T-helper 1 cell treated with Interleukin-12 subunit alpha and Interleukin-12 subunit beta and Interleukin-4 antibody, amounts not matched to agents 30 μg/mL and 1 μg/mL, for 36 hours (primary cell): ENCODE data around the gene MAP2K7.
"Not testable (repeated sequence)": the region's sequence is repeated elsewhere in the genome, so short reads cannot be mapped to it uniquely, and the experiment has no call there.

Experiments used
- H3K27ac Mint-ChIP-seq: one replicate; pipeline ENCODE4 v1.8.0; 2021; ENCODE audit warnings: mild to moderate bottlenecking, mixed read lengths
- H3K27me3 Mint-ChIP-seq: one replicate; pipeline ENCODE4 v1.8.0; 2021; ENCODE audit warnings: low read depth, mixed read lengths
- H3K36me3 Mint-ChIP-seq: one replicate; pipeline ENCODE4 v1.8.0; 2021; ENCODE audit warnings: low read depth, mixed read lengths
- H3K4me1 Mint-ChIP-seq: one replicate; pipeline ENCODE4 v1.8.0; 2021; ENCODE audit warnings: low read depth, mixed read lengths
- H3K4me3 Mint-ChIP-seq: one replicate; pipeline ENCODE4 v1.8.0; 2021; ENCODE audit warnings: mild to moderate bottlenecking, moderate library complexity, mixed read lengths
- H3K9me3 Mint-ChIP-seq: one replicate; pipeline ENCODE4 v1.8.0; 2021; ENCODE audit warnings: mixed read lengths

The MAP2K7 gene

GRCh38 chr19:7887408-7888144 lies 16.1 kb upstream of the MAP2K7 start:
- H3K4me3 Mint-ChIP-seq: no peak overlapping the region
- H3K27ac Mint-ChIP-seq: no peak overlapping the region
- H3K27me3 Mint-ChIP-seq: peaks cover 15% of the 10 kb centered on the region
- no peaks in the 10 kb centered on the region for H3K36me3 Mint-ChIP-seq
- H3K9me3 Mint-ChIP-seq: no peaks in the 10 kb centered on the region
- no peaks in the 10 kb centered on the region for H3K4me1 Mint-ChIP-seq

- H3K9me3 Mint-ChIP-seq: no peaks in the 10 kb centered on the region
- no peaks in the 10 kb centered on the region for H3K4me1 Mint-ChIP-seq
Observed at GRCh38 chr19:7888145-7888825, 15.4 kb upstream of the MAP2K7 start, which contains the start of gene LRRC8E. Gene LRRC8E (plus strand): TSS chr19:7888510. CDS start chr19:7895604, 7,094 bp downstream.

GRCh38 chr19:7888826-7889217 lies 14.9 kb upstream of the MAP2K7 start:
- no peak overlapping the region for H3K4me3 Mint-ChIP-seq
- H3K4me1 Mint-ChIP-seq: no peaks in the 10 kb centered on the region
- H3K36me3 Mint-ChIP-seq: no peaks in the 10 kb centered on the region
- peaks cover 15% of the 10 kb centered on the region for H3K27me3 Mint-ChIP-seq
- no peak overlapping the region for H3K27ac Mint-ChIP-seq
- no peaks in the 10 kb centered on the region for H3K9me3 Mint-ChIP-seq

More at GRCh38 chr19:7888145-7888825, 15.4 kb upstream of the MAP2K7 start, which contains the start of gene LRRC8E:
- Mint-ChIP-seq H3K4me3 (no peak within 1 kb of the TSS), H3K36me3 (no peaks in the 10 kb centered on the region), H3K27me3 (peaks cover 15% of the 10 kb centered on the region), H3K27ac (no peak within 1 kb of the TSS)

GRCh38 chr19:7893362-7894101 lies 10.1 kb upstream of the MAP2K7 start:
- H3K4me3 Mint-ChIP-seq, H3K36me3 Mint-ChIP-seq, H3K9me3 Mint-ChIP-seq, H3K27ac Mint-ChIP-seq, H3K4me1 Mint-ChIP-seq, H3K27me3 Mint-ChIP-seq: not testable (repeated sequence)

- Mint-ChIP-seq H3K9me3 (no peaks in the 10 kb centered on the region), H3K27me3 (peaks cover 4% of the 10 kb centered on the region), H3K27ac (no peak overlapping the region), H3K4me1 (no peaks in the 10 kb centered on the region), H3K4me3 (no peak overlapping the region), H3K36me3 (no peaks in the 10 kb centered on the region)
Observed at GRCh38 chr19:7894612-7895309, 8.9 kb upstream of the MAP2K7 start.

GRCh38 chr19:7895565-7895964 lies 8.1 kb upstream of the MAP2K7 start:
- Mint-ChIP-seq H3K27ac (no peak overlapping the region), H3K4me3 (no peak overlapping the region), H3K4me1 (no peaks in the 10 kb centered on the region), H3K36me3 (no peaks in the 10 kb centered on the region), H3K27me3 (peaks cover 4% of the 10 kb centered on the region), H3K9me3 (no peaks in the 10 kb centered on the region)

- no peaks in the 10 kb centered on the region for H3K4me1 Mint-ChIP-seq
- H3K4me3 Mint-ChIP-seq: no peak overlapping the region
- H3K27me3 Mint-ChIP-seq: no peaks in the 10 kb centered on the region
- no peaks in the 10 kb centered on the region for H3K36me3 Mint-ChIP-seq
- H3K9me3 Mint-ChIP-seq: no peaks in the 10 kb centered on the region
- no peak overlapping the region for H3K27ac Mint-ChIP-seq
Observed at GRCh38 chr19:7897292-7897691, 6.4 kb upstream of the MAP2K7 start.

- no peak overlapping the region for H3K4me3 Mint-ChIP-seq
- no peaks in the 10 kb centered on the region for H3K27me3 Mint-ChIP-seq
Observed at GRCh38 chr19:7898967-7899366, 4.7 kb upstream of the MAP2K7 start.

GRCh38 chr19:7899751-7900378 lies 3.8 kb upstream of the MAP2K7 start:
- H3K36me3 Mint-ChIP-seq: peaks cover 3% of the 10 kb centered on the region
- no peaks in the 10 kb centered on the region for H3K27me3 Mint-ChIP-seq
- no peak overlapping the region for H3K27ac Mint-ChIP-seq
- no peak overlapping the region for H3K4me3 Mint-ChIP-seq
- no peaks in the 10 kb centered on the region for H3K9me3 Mint-ChIP-seq
- H3K4me1 Mint-ChIP-seq: peaks cover 9% of the 10 kb centered on the region

More at GRCh38 chr19:7898967-7899366, 4.7 kb upstream of the MAP2K7 start:
- Mint-ChIP-seq H3K9me3 (no peaks in the 10 kb centered on the region), H3K4me1 (peaks cover 4% of the 10 kb centered on the region), H3K36me3 (no peaks in the 10 kb centered on the region), H3K27ac (no peak overlapping the region)

- Mint-ChIP-seq H3K4me1 (peaks cover 12% of the 10 kb centered on the region), H3K9me3 (no peaks in the 10 kb centered on the region), H3K27ac (no peak overlapping the region), H3K27me3 (no peaks in the 10 kb centered on the region), H3K4me3 (no peak overlapping the region), H3K36me3 (peaks cover 6% of the 10 kb centered on the region)
Observed at GRCh38 chr19:7900401-7900870, 3.2 kb upstream of the MAP2K7 start.

- Mint-ChIP-seq H3K27ac (no peak overlapping the region), H3K9me3 (no peaks in the 10 kb centered on the region), H3K36me3 (peaks cover 8% of the 10 kb centered on the region), H3K4me1 (peaks cover 16% of the 10 kb centered on the region), H3K4me3 (no peak overlapping the region), H3K27me3 (no peaks in the 10 kb centered on the region)
Observed at GRCh38 chr19:7900931-7901330, 2.7 kb upstream of the MAP2K7 start.

GRCh38 chr19:7901337-7901736 lies 2.3 kb upstream of the MAP2K7 start:
- Mint-ChIP-seq H3K36me3 (peaks cover 8% of the 10 kb centered on the region), H3K27ac (no peak overlapping the region), H3K9me3 (no peaks in the 10 kb centered on the region), H3K4me3 (no peak overlapping the region), H3K27me3 (no peaks in the 10 kb centered on the region), H3K4me1 (peaks cover 16% of the 10 kb centered on the region)

- H3K9me3 Mint-ChIP-seq: no peaks in the 10 kb centered on the region
- H3K4me1 Mint-ChIP-seq: peaks cover 16% of the 10 kb centered on the region
- H3K27ac Mint-ChIP-seq: peak overlapping the region; percentile 94
- peaks cover 8% of the 10 kb centered on the region for H3K36me3 Mint-ChIP-seq
- peak overlapping the region; percentile 90 for H3K4me3 Mint-ChIP-seq
- H3K27me3 Mint-ChIP-seq: no peaks in the 10 kb centered on the region
Observed at GRCh38 chr19:7902796-7903243, 857 bp upstream of the MAP2K7 start.
